Pancreas (tissue), 10 donors: ENCODE results near the gene E2F8. TPM values are rescaled to one million over a fixed set of nuclear protein-coding genes. Genes with fewer than 3 reads are reported as not detected.

Source experiments
- ATAC-seq, 4 donors: fragments of 200-7000 bp; cut with Tn5 transposase; one replicate each; pipeline versions ENCODE4 v1.8.0 to v1.9.1; 2020; ENCODE audit warnings: mild to moderate bottlenecking in 4 of 4, moderate library complexity in 4 of 4
- DNase-seq, 6 donors: peaks; one replicate each; pipeline ENCODE4 v3.0.0-alpha.2; 2020
- FAIRE-seq: peaks from 2 replicates; lab custom pipeline; 2012; peaks lifted over from hg19 to GRCh38; lab: Jason Lieb, UNC
- H3K27ac ChIP-seq, 4 donors: fragments of 200-600 bp; sonication (generic); 1 replicate in 3 of 4; 2 replicates in 1 of 4; pipeline versions ENCODE4 v1.5.0 to v1.8.0; 2020
- H3K27me3 ChIP-seq, 4 donors: fragments of 200-600 bp; one replicate each; pipeline ENCODE4 v1.8.0; 2021
- H3K36me3 ChIP-seq, 3 donors: fragments of 200-600 bp; sonication (generic) in 1 of 3; one replicate each; pipeline versions ENCODE4 v1.5.0 to v1.8.0; 2020 to 2021
- H3K4me1 ChIP-seq, 3 donors: fragments of 200-600 bp; one replicate each; pipeline ENCODE4 v1.8.0; 2021
- H3K4me3 ChIP-seq, 4 donors: fragments of 200-600 bp; sonication (generic) in 2 of 4; one replicate each; pipeline versions ENCODE4 v1.5.0 to v1.8.0; 2020 to 2021
- H3K9me3 ChIP-seq, 4 donors: fragments of 200-600 bp; one replicate each; pipeline ENCODE4 v1.8.0; 2021
- CTCF ChIP-seq, 4 donors: fragments of 200-600 bp; sonication (generic) in 3 of 4; IDR thresholded peaks; one replicate each; pipeline versions ENCODE4 v1.5.0 to v1.8.0; 2021; ENCODE audit warnings: antibody characterized with exemption in 4 of 4
- WGBS, 2 donors: extraction: QIAGEN DNeasy Blood & Tissue Kit; methylation state at CpG; one replicate each; pipeline ENCODE4 v1.1.7; 2013; 5-methylcytosine and 5-hydroxymethylcytosine counted together
- intact Hi-C, 3 donors: fragments of 100-400 bp; cut with DNase I; formaldehyde crosslinking; loops; one replicate each; pipeline versions ENCODE4 v1.11.1 to v1.14.2; 2022
- polyA plus RNA-seq, 2 donors: library from polyadenylated mRNA; stranded (reverse); fragments of 200-250 nt; gene quantifications; one replicate each; pipeline ENCODE4 v1.2.3, GENCODE V29; 2013
- total RNA-seq, 6 donors: library from RNA; stranded (reverse); fragmentation: NEBNext Ultra II Directional in 4 of 6; extraction: Animal tissue kit (Norgen Biotek cat#: 25700) in 4 of 6; gene quantifications; one replicate each; pipeline versions ENCODE4 v1.2.1 to v1.2.4, GENCODE V29; 2021 to 2023
- donor health status: healthy with polysubstance abuse.
- donor health status: DM: no; HTN: no; CAD: no; lungs with moderate emphysema.
- donor health status: DM: no; HTN: no; CAD: no.
- donor health status: control.
- donor health status: control.
- donor health status: Bipolar disorder and iron deficiency.
- donor health status: DM: yes; HTN: yes; CAD: no.
- donor health status: DM: no; HTN: no; CAD: no.
- donor health status: DM: no; HTN: no; CAD: no.
- donor health status: DM: yes; HTN: yes; CAD: no.

The E2F8 gene
- total and polyA plus RNA-seq, 8 donors = 0.06 to 0.44 (median 0.15) TPM; not detected in 5

- 87 to 88% methylated on average over 6 of the region's 6 CpGs for WGBS, 2 donors
- Histone ChIP-seq H3K27ac (no peak overlapping the region), H3K36me3 (no peaks in the 10 kb centered on the region), H3K27me3 (no peaks in the 10 kb centered on the region), H3K4me3 (no peak overlapping the region), H3K9me3 (no peaks in the 10 kb centered on the region), H3K4me1 (no peaks in the 10 kb centered on the region)
- FAIRE-seq = no peak
- DNase-seq = no peak
- no peak for TF ChIP-seq CTCF (IDR thresholded peaks at IDR 0.05)
- intact Hi-C loops = no loop called here
- ATAC-seq = no peak
Observed at GRCh38 chr11:19226378-19227195, 14.2 kb downstream of the E2F8 start.

- FAIRE-seq (no peak), DNase-seq (no peak), ATAC-seq (no peak)
- no peak overlapping the region for H3K27ac ChIP-seq
- intact Hi-C loops = no loop called here
- H3K4me3 ChIP-seq = no peak overlapping the region
- H3K4me1 ChIP-seq = peaks cover 0 to 4% (median 0%) of the 10 kb centered on the region in 3 donors
- TF ChIP-seq CTCF (IDR thresholded peaks at IDR 0.05) = no peak
- WGBS, 2 donors = 95 to 100% methylated on average over 3 of the region's 3 CpGs
- H3K9me3 ChIP-seq = no peaks in the 10 kb centered on the region
- H3K36me3 ChIP-seq = no peaks in the 10 kb centered on the region
- no peaks in the 10 kb centered on the region for H3K27me3 ChIP-seq
Observed at GRCh38 chr11:19225581-19225980, 15.2 kb downstream of the E2F8 start.

- Histone ChIP-seq H3K36me3 (no peaks in the 10 kb centered on the region), H3K4me1 (peaks cover 0 to 5% (median 0%) of the 10 kb centered on the region in 3 donors), H3K27ac (no peak overlapping the region), H3K4me3 (no peak overlapping the region), H3K9me3 (no peaks in the 10 kb centered on the region), H3K27me3 (no peaks in the 10 kb centered on the region)
- DNase-seq (no peak), ATAC-seq (no peak), FAIRE-seq (no peak)
- WGBS, 2 donors = 95 to 98% methylated on average over 6 of the region's 6 CpGs
- intact Hi-C loops = no loop called here
- no peak for TF ChIP-seq CTCF (IDR thresholded peaks at IDR 0.05)
Observed at GRCh38 chr11:19225123-19225522, 15.6 kb downstream of the E2F8 start.

- Histone ChIP-seq H3K4me1 (peaks cover 0 to 5% (median 0%) of the 10 kb centered on the region in 3 donors), H3K9me3 (no peaks in the 10 kb centered on the region), H3K27me3 (no peaks in the 10 kb centered on the region), H3K4me3 (no peak overlapping the region), H3K36me3 (no peaks in the 10 kb centered on the region), H3K27ac (no peak overlapping the region)
- ATAC-seq (peak in 3 of 4 donors; percentile 49 to 61 (median 51)), FAIRE-seq (no peak), DNase-seq (no peak)
- TF ChIP-seq CTCF (IDR thresholded peaks at IDR 0.05) = no peak
- intact Hi-C loops = no loop called here
- 55 to 60% methylated on average over 3 of the region's 3 CpGs for WGBS, 2 donors
Observed at GRCh38 chr11:19220903-19221724, 19.6 kb downstream of the E2F8 start.
